ENCODE results near the gene SYT13. TPM values are rescaled to one million over a fixed set of nuclear protein-coding genes. Genes with fewer than 3 reads are reported as not detected.
"Not testable (repeated sequence)": the region's sequence is repeated elsewhere in the genome, so short reads cannot be mapped to it uniquely, and the experiment has no call there.

Gene SYT13
- total RNA-seq, 2 donors from 2014 or later = 0.89 TPM; not detected in 1

GRCh38 chr11:45264839-45265515 lies 21.2 kb downstream of the SYT13 start:
- Mint-ChIP-seq H3K27ac (no peak overlapping the region), H3K27me3 (peaks cover 81% of the 10 kb centered on the region), H3K4me3 (no peak overlapping the region), H3K4me1 (no peaks in the 10 kb centered on the region), H3K36me3 (ENCODE audit: low read depth) (no peaks in the 10 kb centered on the region)
- H3K9me3 ChIP-seq (ENCODE audit: control insufficient read depth, low read length, poor library complexity, severe bottlenecking) = no peaks in the 10 kb centered on the region
- no peak for ATAC-seq
- DNase-seq = no peak

GRCh38 chr11:45263773-45264172 lies 22.4 kb downstream of the SYT13 start:
- Mint-ChIP-seq H3K4me3 (no peak overlapping the region), H3K4me1 (no peaks in the 10 kb centered on the region), H3K27ac (no peak overlapping the region), H3K27me3 (peaks cover 86% of the 10 kb centered on the region), H3K36me3 (ENCODE audit: low read depth) (no peaks in the 10 kb centered on the region)
- ATAC-seq (no peak), DNase-seq (no peak)
- no peaks in the 10 kb centered on the region for H3K9me3 ChIP-seq (ENCODE audit: control insufficient read depth, low read length, poor library complexity, severe bottlenecking)

GRCh38 chr11:45262900-45263299 lies 23.2 kb downstream of the SYT13 start:
- Mint-ChIP-seq H3K27me3 (peaks cover 88% of the 10 kb centered on the region), H3K4me3 (no peak overlapping the region), H3K4me1 (no peaks in the 10 kb centered on the region), H3K36me3 (ENCODE audit: low read depth) (no peaks in the 10 kb centered on the region), H3K27ac (no peak overlapping the region)
- ATAC-seq = no peak
- H3K9me3 ChIP-seq (ENCODE audit: control insufficient read depth, low read length, poor library complexity, severe bottlenecking) = no peaks in the 10 kb centered on the region
- no peak for DNase-seq

GRCh38 chr11:45260071-45260470 lies 26.1 kb downstream of the SYT13 start:
- Mint-ChIP-seq H3K4me1 (no peaks in the 10 kb centered on the region), H3K27ac (no peak overlapping the region), H3K4me3 (no peak overlapping the region), H3K27me3 (peaks cover 91% of the 10 kb centered on the region), H3K36me3 (ENCODE audit: low read depth) (peaks cover 2% of the 10 kb centered on the region)
- DNase-seq (no peak), ATAC-seq (no peak)
- no peaks in the 10 kb centered on the region for H3K9me3 ChIP-seq (ENCODE audit: control insufficient read depth, low read length, poor library complexity, severe bottlenecking)

- Mint-ChIP-seq H3K27me3 (peaks cover 90% of the 10 kb centered on the region), H3K4me1 (no peaks in the 10 kb centered on the region), H3K36me3 (ENCODE audit: low read depth) (peaks cover 2% of the 10 kb centered on the region), H3K27ac (no peak overlapping the region), H3K4me3 (no peak overlapping the region)
- DNase-seq (no peak), ATAC-seq (no peak)
- no peaks in the 10 kb centered on the region for H3K9me3 ChIP-seq (ENCODE audit: control insufficient read depth, low read length, poor library complexity, severe bottlenecking)
These were observed 26.5 kb downstream of the SYT13 start for GRCh38 chr11:45259592-45259991.

- DNase-seq = no peak
- Mint-ChIP-seq H3K4me3 (no peak overlapping the region), H3K4me1 (no peaks in the 10 kb centered on the region), H3K36me3 (ENCODE audit: low read depth) (peaks cover 2% of the 10 kb centered on the region), H3K27ac (no peak overlapping the region), H3K27me3 (peaks cover 84% of the 10 kb centered on the region)
- no peak for ATAC-seq
- H3K9me3 ChIP-seq (ENCODE audit: control insufficient read depth, low read length, poor library complexity, severe bottlenecking) = no peaks in the 10 kb centered on the region
These were observed 27.1 kb downstream of the SYT13 start for GRCh38 chr11:45258982-45259530.

- ATAC-seq (no peak), DNase-seq (no peak)
- no peaks in the 10 kb centered on the region for H3K9me3 ChIP-seq (ENCODE audit: control insufficient read depth, low read length, poor library complexity, severe bottlenecking)
- Mint-ChIP-seq H3K27me3 (peaks cover 81% of the 10 kb centered on the region), H3K4me3 (no peak overlapping the region), H3K4me1 (no peaks in the 10 kb centered on the region), H3K36me3 (ENCODE audit: low read depth) (peaks cover 2% of the 10 kb centered on the region), H3K27ac (no peak overlapping the region)
These were observed 32.1 kb downstream of the SYT13 start for GRCh38 chr11:45254070-45254469.

- Mint-ChIP-seq H3K27ac (no peak overlapping the region), H3K4me1 (no peaks in the 10 kb centered on the region), H3K27me3 (peaks cover 81% of the 10 kb centered on the region), H3K36me3 (ENCODE audit: low read depth) (peaks cover 2% of the 10 kb centered on the region), H3K4me3 (no peak overlapping the region)
- DNase-seq = no peak
- ATAC-seq = no peak
- no peaks in the 10 kb centered on the region for H3K9me3 ChIP-seq (ENCODE audit: control insufficient read depth, low read length, poor library complexity, severe bottlenecking)
These were observed 32.5 kb downstream of the SYT13 start for GRCh38 chr11:45253640-45254039.

- H3K27me3 Mint-ChIP-seq = peaks cover 78% of the 10 kb centered on the region
- no peak for ATAC-seq
- H3K4me1 Mint-ChIP-seq = no peaks in the 10 kb centered on the region
- H3K36me3 Mint-ChIP-seq (ENCODE audit: low read depth) = peaks cover 2% of the 10 kb centered on the region
- H3K9me3 ChIP-seq (ENCODE audit: control insufficient read depth, low read length, poor library complexity, severe bottlenecking) = no peaks in the 10 kb centered on the region
- DNase-seq = no peak
- no peak overlapping the region for H3K27ac Mint-ChIP-seq
- no peak overlapping the region for H3K4me3 Mint-ChIP-seq
These were observed 33.3 kb downstream of the SYT13 start for GRCh38 chr11:45252877-45253276.

- DNase-seq (peak in 1 of 3 donors; percentile 12), ATAC-seq (no peak)
- Mint-ChIP-seq H3K27ac (no peak overlapping the region), H3K36me3 (ENCODE audit: low read depth) (peaks cover 2% of the 10 kb centered on the region), H3K27me3 (peaks cover 76% of the 10 kb centered on the region), H3K4me3 (no peak overlapping the region), H3K4me1 (no peaks in the 10 kb centered on the region)
- no peaks in the 10 kb centered on the region for H3K9me3 ChIP-seq (ENCODE audit: control insufficient read depth, low read length, poor library complexity, severe bottlenecking)
These were observed 33.8 kb downstream of the SYT13 start for GRCh38 chr11:45252134-45252856.

- Mint-ChIP-seq H3K27me3 (peaks cover 72% of the 10 kb centered on the region), H3K4me3 (no peak overlapping the region), H3K27ac (no peak overlapping the region), H3K36me3 (ENCODE audit: low read depth) (no peaks in the 10 kb centered on the region), H3K4me1 (no peaks in the 10 kb centered on the region)
- ATAC-seq = no peak
- DNase-seq = no peak
- no peaks in the 10 kb centered on the region for H3K9me3 ChIP-seq (ENCODE audit: control insufficient read depth, low read length, poor library complexity, severe bottlenecking)
These were observed 36.0 kb downstream of the SYT13 start for GRCh38 chr11:45250035-45250718.

- not testable (repeated sequence) for H3K36me3 Mint-ChIP-seq (ENCODE audit: low read depth); H3K4me3 Mint-ChIP-seq; H3K27ac Mint-ChIP-seq; H3K4me1 Mint-ChIP-seq; ATAC-seq; DNase-seq; H3K9me3 ChIP-seq (ENCODE audit: control insufficient read depth, low read length, poor library complexity, severe bottlenecking)
- peaks cover 67% of the 10 kb centered on the region for H3K27me3 Mint-ChIP-seq
These were observed 36.8 kb downstream of the SYT13 start for GRCh38 chr11:45249372-45249771.

GRCh38 chr11:45248501-45249011 lies 37.6 kb downstream of the SYT13 start:
- H3K9me3 ChIP-seq (ENCODE audit: control insufficient read depth, low read length, poor library complexity, severe bottlenecking) = no peaks in the 10 kb centered on the region
- H3K27me3 Mint-ChIP-seq = peaks cover 63% of the 10 kb centered on the region
- H3K4me1 Mint-ChIP-seq = no peaks in the 10 kb centered on the region
- ATAC-seq (no peak), DNase-seq (no peak)
- H3K36me3 Mint-ChIP-seq (ENCODE audit: low read depth) = no peaks in the 10 kb centered on the region
- H3K27ac Mint-ChIP-seq = no peak overlapping the region
- no peak overlapping the region for H3K4me3 Mint-ChIP-seq

Data from T-helper 17 cell (primary cell).